Activated CD8-positive, alpha-beta memory T cell treated with anti-CD3 and anti-CD28 coated beads, Interleukin-2, amount 50 U/mL, for 24 hours (primary cell): Measurements from ENCODE around the gene CD69.
"Not testable (repeated sequence)": the region's sequence is repeated elsewhere in the genome, so short reads cannot be mapped to it uniquely, and the experiment has no call there.

Source experiments
- DNase-seq: peaks from one replicate; pipeline ENCODE4 v3.0.0-alpha.2; 2020; ENCODE audit errors: extremely low read depth

Gene CD69

DNA sequence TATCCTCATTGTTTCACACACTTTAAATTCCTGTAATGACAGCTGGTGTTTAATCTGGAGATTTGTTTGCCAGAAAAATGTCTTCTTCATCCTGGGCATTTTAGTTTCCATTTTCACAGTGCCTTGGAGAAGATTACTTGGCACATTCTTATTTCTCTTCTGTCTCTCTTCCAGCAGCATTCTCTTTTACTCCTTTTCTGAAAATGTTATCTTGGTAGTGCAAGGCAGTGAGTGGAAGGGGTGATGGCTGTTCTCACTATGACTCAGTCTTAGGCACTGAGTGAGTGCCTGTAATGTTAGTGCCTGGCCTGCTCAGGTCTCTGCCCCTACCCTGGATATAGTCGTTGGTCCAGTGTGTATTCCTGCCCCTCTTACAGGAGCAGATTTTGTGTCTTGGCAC lies 40.9 kb downstream of the CD69 start:
- DNase-seq = no peak

DNA sequence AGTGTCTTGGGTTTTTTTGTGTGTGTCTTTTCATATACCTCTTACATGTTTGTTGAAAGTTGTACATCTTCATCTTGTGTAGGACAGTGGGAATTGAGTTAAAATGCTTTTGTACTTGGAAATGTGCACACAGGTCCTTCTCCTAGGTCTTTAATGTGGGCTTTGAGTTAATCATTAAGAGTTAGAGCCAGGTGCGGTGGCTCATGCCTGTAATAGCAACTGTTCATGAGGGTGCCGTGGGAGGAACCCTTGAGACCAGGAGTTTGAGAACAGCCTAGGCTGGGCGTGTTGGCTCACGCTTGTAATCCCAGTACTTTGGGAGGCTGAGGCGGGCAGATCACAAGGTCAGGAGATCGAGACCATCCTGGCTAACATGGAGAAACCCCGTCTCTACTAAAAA lies 41.7 kb downstream of the CD69 start:
- no peak for DNase-seq

DNA sequence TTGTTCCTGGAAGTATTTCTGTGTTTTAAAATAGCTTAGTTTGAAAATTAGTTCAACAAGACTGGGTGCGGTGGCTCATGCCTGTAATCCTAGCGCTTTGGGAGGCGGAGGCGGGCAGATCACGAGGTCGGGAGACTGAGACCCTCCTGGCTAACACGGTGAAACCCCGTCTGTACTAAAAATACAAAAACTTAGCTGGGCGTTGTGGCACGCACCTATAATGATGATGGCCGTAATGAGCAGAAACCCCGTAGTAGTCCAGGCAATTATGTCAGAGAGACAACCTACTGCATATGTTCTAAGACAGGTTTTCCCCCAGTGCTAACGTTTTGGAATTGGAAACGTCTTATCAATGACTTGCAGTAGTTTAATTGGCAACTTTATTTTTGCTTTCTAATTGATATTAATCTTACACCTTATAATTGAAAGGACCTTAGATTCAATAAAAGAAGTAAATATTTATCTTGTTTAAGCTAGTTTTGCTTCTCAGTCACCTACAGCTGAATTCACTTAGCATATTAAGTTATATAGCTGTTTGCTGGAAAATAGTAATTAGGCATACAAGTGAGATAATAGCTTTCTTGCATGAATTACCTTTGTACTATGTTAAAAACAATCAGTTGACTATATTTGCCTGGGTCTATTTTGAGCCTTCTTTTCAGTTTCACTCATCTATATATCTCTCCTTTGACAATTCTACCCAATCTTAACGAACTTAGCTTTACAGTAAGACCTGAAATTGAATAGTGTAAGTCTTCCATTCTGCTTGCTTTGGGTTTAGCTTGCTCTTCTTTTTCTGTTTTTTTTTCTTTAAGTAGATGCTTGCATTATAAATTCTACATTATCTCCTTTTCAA lies 43.4 kb downstream of the CD69 start:
- no peak for DNase-seq

DNA sequence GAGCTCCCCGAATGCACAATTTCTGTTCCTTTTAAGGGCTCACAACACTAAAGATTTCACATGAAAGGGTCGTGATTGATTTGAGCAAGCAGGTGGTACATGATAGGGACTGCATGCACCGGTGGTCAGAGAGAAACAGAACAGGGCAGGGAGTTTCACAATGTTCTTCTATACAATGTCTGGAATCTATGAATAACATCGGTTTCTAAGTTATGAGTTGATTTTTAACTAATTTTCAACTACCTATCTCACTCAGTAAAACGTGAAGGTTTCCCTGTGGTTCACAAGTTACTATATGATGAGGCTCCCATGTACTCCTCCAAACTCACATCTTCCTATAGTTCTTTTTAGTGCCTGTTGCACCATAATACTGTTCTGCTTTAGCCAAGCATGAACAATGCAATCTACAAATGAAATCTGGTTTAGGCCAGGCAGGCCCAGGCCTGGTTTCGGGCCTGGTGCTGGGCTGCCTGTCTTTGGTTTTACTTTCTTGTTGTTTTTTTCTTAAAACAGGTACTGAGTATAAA lies 47.6 kb downstream of the CD69 start:
- not testable (repeated sequence) for DNase-seq

DNA sequence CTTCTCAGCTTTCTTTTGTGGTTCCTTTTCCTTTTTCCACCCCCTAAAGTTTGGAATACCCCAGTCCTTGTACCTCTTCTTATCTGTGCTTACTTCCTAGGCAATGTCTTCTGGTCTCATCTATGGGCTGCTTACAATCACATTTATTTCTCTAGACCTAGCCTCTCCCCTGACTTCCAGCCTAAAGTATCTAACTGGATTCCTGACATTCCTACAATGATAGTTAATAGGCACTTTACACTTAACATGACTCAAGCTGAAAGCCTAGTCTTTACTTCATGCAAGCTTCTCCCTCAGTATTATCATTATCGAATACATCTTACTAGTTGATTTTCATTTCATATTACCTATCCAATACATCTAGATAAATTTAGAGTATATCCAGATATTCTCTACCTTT lies 49.0 kb downstream of the CD69 start:
- no peak for DNase-seq

DNA sequence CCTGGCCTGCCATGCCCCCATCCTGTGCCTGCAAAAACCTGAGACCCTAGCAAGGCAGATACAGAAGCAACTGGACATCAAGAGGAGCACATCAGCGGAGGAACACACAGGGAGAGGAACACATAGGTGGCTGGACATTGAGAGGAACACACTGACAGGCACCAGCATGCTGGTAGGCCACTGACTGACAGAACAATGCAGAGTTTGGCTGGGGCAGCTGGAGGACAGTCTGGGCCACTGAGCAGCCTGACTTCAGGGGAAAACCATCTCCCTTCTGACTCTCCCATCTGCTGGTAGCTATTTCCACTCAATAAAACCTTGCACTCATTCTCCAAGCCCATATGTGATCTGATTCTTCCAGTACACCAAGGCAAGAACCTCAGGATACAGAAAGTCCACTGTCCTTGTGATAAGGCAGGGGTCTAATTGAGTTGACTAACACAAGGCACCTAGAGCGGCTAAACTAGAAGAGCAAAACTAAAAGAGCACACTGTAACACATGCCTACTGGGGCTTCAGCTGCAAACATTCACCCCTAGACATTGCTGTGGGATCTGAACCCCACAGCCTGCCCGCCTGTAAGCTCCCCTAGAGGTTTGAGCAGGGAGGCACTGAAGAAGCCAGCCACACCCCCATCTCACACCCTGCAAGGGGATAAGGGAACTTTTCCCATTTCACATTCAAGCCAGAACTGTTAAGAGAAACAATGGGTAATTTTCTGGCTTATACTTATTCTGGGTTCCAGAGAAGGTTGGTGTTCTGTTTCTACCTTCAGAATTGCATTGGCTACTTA lies 49.9 kb downstream of the CD69 start:
- no peak for DNase-seq

DNA sequence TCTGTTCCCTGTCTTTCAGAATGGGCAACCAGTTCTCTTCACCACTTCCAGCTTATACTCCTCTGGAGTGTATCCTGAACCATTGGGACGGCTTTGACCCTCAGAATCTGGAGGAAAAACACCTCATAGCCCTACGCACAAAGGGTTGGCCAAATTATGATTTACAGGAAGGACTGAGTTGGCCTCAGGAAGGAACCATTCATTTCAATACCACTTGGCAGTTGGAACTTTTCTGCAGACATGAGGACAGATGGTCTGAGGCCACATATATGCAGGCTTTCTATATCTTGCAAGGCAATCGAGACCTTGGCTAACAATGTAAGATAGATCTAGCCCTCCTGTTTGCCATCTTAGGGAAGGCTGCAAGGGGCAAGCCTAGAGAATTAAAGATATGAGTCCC lies 51.8 kb downstream of the CD69 start:
- DNase-seq = no peak

DNA sequence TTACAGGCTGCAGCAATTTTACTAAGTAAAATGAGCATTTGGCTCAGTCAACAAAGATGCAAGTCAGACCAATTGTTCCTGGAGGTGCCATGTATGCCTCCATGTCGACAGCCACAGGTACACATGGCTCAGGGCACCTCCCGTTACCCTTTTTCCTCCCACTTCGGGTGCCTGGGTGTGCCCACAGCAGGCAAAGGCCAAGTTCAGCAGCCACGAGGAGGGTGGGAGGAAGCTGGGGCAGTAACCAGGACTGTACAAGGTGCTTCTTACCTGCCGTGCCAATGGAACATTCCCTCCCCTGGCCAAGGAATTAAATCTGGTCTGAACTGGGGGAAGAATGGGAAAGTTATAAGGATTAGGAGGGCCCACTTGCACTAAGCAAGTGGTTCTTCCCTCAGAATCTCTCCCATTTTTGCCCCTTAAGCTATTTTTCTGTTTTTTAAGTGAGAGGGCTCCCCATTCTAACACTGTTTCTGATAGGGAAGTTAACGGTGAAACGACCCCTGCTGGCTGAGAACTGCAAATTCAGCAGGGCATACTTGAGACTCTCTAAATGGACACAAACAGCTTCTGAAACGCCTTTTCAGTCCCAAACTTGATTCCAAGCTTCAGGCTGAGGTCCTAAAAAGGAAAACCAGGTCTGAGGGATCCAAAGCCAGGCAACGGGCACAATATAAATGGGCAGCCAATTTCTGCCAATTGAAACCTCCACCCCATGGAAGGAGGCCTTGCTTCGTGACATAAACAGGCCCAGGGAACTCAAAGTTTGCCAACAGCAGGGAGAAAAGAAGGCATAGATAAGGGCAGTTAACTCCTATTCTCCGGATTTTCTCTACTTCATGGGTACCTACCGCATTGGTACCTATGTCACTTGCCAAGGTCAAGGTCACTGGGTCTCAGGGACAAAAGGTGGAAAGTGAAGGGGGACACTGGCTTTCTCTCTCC lies 52.6 kb downstream of the CD69 start:
- no peak for DNase-seq

DNA sequence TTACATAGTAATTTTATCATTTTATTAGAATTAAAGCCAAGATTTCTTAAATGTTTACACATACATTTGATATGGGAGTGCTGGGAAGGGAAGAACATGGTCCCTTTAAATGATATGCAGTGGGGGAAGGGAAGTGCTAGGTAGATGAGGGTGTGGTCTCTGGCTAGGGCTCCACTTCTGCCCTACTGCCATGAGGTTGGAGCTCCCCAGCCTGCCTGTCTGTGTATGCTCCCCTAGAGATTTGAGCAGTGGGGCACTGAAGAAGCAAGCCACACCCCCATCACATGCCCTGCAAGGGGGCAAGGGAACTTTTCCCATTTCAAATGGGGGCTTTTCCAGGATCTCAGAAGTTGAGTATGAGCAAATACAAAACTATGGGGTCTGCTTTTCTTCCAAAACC lies 53.3 kb downstream of the CD69 start:
- DNase-seq = no peak

DNA sequence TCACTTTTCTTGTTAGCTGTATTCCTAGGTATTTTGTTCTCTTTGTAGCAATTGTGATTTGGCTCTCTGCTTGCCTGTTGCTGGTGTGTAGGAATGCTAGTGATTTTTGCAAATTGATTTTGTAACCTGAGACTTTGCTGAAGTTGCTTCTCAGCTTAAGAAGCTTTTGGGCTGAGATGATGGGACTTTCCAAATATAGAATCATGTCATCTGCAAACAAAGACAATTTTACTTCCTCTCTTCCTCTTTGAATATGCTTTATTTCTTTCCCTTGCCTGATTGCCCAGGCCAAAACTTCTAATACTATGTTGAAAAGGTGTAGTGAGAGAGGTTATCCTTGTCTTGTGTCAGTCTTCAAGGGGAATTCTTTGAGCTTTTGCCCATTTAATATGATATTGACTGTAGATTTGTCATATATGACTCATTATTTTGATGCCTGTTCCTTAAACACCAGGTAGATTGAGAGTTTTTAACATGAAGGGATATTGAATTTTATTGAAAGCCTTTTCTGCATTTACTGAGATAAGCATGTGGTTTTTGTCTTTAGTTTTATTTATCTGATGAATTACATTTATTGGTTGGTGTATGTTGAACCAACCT lies 54.5 kb downstream of the CD69 start:
- no peak for DNase-seq

DNA sequence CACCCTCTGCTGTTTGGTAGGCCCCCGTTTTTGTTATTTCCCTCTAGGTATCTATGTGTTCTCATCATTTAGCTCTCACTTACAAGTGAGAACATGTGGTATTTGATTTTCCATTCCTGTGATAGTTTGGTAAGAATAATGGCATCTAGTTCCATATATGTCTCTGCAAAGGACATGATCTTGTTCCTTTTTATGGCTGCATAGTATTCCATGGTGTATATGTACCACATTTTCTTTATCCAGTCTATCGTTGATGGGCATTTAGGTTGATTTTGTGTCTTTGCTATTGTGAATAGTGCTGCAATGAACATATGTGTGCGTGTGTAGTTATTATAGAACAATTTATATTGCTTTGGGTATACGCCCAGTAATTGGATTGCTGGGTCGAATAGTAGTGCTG lies 56.1 kb downstream of the CD69 start:
- not testable (repeated sequence) for DNase-seq
